ENCODE data around the gene HK3.

DNA sequence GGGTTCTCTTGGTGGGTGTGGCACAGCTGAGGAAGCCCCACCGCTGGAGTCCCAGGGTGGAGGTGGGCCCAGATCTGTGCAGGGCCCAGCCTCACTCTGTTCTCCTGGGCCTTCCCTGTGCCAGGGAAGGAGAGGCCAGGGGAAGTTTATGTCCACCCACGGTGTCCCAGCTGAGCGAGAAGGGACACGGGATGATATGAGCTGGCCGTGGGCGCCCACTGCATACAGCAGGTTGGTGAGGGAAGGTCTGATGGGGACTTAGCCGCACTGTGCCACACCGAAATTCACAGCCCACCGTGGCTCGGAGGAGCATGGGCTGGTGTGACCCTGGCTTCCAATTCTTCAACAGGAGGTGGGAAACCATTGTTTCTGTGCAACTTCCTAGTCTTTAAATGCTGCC lies 54.9 kb downstream of the HK3 start:
- TF ChIP-seq, protein P1, sequence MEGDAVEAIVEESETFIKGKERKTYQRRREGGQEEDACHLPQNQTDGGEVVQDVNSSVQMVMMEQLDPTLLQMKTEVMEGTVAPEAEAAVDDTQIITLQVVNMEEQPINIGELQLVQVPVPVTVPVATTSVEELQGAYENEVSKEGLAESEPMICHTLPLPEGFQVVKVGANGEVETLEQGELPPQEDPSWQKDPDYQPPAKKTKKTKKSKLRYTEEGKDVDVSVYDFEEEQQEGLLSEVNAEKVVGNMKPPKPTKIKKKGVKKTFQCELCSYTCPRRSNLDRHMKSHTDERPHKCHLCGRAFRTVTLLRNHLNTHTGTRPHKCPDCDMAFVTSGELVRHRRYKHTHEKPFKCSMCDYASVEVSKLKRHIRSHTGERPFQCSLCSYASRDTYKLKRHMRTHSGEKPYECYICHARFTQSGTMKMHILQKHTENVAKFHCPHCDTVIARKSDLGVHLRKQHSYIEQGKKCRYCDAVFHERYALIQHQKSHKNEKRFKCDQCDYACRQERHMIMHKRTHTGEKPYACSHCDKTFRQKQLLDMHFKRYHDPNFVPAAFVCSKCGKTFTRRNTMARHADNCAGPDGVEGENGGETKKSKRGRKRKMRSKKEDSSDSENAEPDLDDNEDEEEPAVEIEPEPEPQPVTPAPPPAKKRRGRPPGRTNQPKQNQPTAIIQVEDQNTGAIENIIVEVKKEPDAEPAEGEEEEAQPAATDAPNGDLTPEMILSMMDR (IDR thresholded peaks at IDR 0.05; ENCODE audit: low read depth, low read length): no peak
- no peak for TF ChIP-seq EZH2phosphoT487 (IDR thresholded peaks at IDR 0.05; ENCODE audit: low read depth)

Measured in OCI-LY3 (cell line).